Vagina (tissue), 2 donors: ENCODE data around the gene MYH11.

Experiments
- CTCF ChIP-seq, 3 experiments: fragments of 450-650 bp in 2 of 3; fragments of 200-600 bp in 1 of 3; sonication (generic) in 1 of 3; IDR thresholded peaks; one replicate each; pipeline ENCODE4 v1.5.1; 2017 to 2019; ENCODE audit warnings: antibody characterized with exemption in 3 of 3, mild to moderate bottlenecking in 2 of 3, moderate library complexity in 2 of 3
- POLR2A ChIP-seq, 2 donors: fragments of 450-650 bp; IDR thresholded peaks; one replicate each; pipeline ENCODE4 v1.6.1; 2017; ENCODE audit warnings: antibody characterized with exemption in 2 of 2, mild to moderate bottlenecking in 2 of 2, moderate library complexity in 2 of 2

GRCh38 chr16:15737140-15737644 is 119.6 kb downstream of the MYH11 start:
- no peak for TF ChIP-seq CTCF (IDR thresholded peaks at IDR 0.05)
- TF ChIP-seq POLR2A (IDR thresholded peaks at IDR 0.05) = no peak
